Measurements from ENCODE around the gene NT5M.

The NT5M gene

DNA sequence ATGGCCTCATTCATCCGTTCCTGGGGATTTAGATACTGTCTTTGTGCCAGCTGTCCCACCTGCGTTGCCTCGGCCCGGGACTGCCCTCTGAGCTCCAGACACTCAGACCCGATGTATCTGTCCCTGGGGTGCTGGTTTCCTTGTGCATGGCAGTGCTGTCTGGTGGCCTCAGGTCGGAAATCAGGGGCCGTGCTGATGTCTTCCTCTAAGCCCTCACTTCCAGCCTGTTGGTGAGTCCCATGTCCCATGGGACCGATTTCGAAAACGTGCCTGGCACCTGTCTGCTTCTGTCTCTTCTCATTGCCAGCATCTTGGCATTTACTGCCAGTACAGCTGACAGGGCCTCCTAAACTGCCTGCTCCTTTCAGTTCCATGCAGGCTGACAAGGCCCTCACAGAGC lies 22.1 kb downstream of the NT5M start:
- no peak overlapping the region for H2AFZ ChIP-seq (ENCODE audit: low read depth, low read length, severe bottlenecking)
- H4K20me1 ChIP-seq (ENCODE audit: low read depth, low read length) = no peaks in the 10 kb centered on the region
- H3K9me3 ChIP-seq (ENCODE audit: insufficient read depth, low read length) = no peaks in the 10 kb centered on the region
- no peaks in the 10 kb centered on the region for H3K27me3 ChIP-seq (ENCODE audit: low read length)
- H3K9ac ChIP-seq (ENCODE audit: low read length) = no peak overlapping the region
- H3K79me2 ChIP-seq (ENCODE audit: insufficient read depth, low read length) = no peaks in the 10 kb centered on the region
- no peak for TF ChIP-seq EZH2phosphoT487 (conservative IDR thresholded peaks at IDR 0.05; ENCODE audit: low read length)
- TF ChIP-seq, protein P1, sequence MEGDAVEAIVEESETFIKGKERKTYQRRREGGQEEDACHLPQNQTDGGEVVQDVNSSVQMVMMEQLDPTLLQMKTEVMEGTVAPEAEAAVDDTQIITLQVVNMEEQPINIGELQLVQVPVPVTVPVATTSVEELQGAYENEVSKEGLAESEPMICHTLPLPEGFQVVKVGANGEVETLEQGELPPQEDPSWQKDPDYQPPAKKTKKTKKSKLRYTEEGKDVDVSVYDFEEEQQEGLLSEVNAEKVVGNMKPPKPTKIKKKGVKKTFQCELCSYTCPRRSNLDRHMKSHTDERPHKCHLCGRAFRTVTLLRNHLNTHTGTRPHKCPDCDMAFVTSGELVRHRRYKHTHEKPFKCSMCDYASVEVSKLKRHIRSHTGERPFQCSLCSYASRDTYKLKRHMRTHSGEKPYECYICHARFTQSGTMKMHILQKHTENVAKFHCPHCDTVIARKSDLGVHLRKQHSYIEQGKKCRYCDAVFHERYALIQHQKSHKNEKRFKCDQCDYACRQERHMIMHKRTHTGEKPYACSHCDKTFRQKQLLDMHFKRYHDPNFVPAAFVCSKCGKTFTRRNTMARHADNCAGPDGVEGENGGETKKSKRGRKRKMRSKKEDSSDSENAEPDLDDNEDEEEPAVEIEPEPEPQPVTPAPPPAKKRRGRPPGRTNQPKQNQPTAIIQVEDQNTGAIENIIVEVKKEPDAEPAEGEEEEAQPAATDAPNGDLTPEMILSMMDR (IDR thresholded peaks at IDR 0.05; ENCODE audit: insufficient read depth, low read length, poor library complexity, severe bottlenecking) = no peak
- no peak overlapping the region for H3K27ac ChIP-seq (ENCODE audit: low read depth, low read length)
- no peaks in the 10 kb centered on the region for H3F3A ChIP-seq (ENCODE audit: insufficient read depth)
- H3K4me2 ChIP-seq (ENCODE audit: low read depth, low read length, poor library complexity, severe bottlenecking) = no peak overlapping the region
- no peak overlapping the region for H3K4me3 ChIP-seq (ENCODE audit: insufficient read depth, low read length, poor library complexity, severe bottlenecking)
- H3K9me2 ChIP-seq (replicated peaks; ENCODE audit: insufficient read depth, low read length) = no peaks in the 10 kb centered on the region
- no peaks in the 10 kb centered on the region for H3K36me3 ChIP-seq (ENCODE audit: low read length)

DNA sequence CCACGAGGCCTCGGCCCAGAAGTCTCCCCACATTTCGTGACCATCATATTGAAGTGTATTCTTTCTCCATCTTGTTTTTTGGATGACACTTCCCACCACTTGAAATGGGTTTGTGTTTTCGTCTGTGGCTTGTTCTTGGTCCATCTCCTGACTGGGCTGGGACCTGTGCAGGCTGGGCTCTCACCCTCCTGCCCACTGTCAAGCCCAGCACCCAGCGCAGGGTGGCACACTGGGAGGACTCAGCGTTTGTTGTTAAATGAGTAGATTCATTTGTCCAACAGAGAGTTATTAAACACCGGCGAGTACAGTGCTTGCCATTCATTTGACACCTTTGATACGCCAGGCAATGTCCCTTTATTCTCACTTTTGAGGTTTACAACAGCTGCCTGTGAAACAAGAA lies 22.6 kb downstream of the NT5M start:
- no peak overlapping the region for H3K9ac ChIP-seq (ENCODE audit: low read length)
- H2AFZ ChIP-seq (ENCODE audit: low read depth, low read length, severe bottlenecking) = no peak overlapping the region
- H3K27me3 ChIP-seq (ENCODE audit: low read length) = no peaks in the 10 kb centered on the region
- no peak for TF ChIP-seq EZH2phosphoT487 (conservative IDR thresholded peaks at IDR 0.05; ENCODE audit: low read length)
- TF ChIP-seq, protein P1 (IDR thresholded peaks at IDR 0.05; ENCODE audit: insufficient read depth, low read length, poor library complexity, severe bottlenecking) = no peak
- no peaks in the 10 kb centered on the region for H3K36me3 ChIP-seq (ENCODE audit: low read length)
- H3F3A ChIP-seq (ENCODE audit: insufficient read depth) = no peaks in the 10 kb centered on the region
- no peak overlapping the region for H3K27ac ChIP-seq (ENCODE audit: low read depth, low read length)
- no peak overlapping the region for H3K4me2 ChIP-seq (ENCODE audit: low read depth, low read length, poor library complexity, severe bottlenecking)
- no peaks in the 10 kb centered on the region for H3K9me2 ChIP-seq (replicated peaks; ENCODE audit: insufficient read depth, low read length)
- H4K20me1 ChIP-seq (ENCODE audit: low read depth, low read length) = no peaks in the 10 kb centered on the region
- H3K9me3 ChIP-seq (ENCODE audit: insufficient read depth, low read length) = no peaks in the 10 kb centered on the region
- H3K79me2 ChIP-seq (ENCODE audit: insufficient read depth, low read length) = no peaks in the 10 kb centered on the region
- no peak overlapping the region for H3K4me3 ChIP-seq (ENCODE audit: insufficient read depth, low read length, poor library complexity, severe bottlenecking)

DNA sequence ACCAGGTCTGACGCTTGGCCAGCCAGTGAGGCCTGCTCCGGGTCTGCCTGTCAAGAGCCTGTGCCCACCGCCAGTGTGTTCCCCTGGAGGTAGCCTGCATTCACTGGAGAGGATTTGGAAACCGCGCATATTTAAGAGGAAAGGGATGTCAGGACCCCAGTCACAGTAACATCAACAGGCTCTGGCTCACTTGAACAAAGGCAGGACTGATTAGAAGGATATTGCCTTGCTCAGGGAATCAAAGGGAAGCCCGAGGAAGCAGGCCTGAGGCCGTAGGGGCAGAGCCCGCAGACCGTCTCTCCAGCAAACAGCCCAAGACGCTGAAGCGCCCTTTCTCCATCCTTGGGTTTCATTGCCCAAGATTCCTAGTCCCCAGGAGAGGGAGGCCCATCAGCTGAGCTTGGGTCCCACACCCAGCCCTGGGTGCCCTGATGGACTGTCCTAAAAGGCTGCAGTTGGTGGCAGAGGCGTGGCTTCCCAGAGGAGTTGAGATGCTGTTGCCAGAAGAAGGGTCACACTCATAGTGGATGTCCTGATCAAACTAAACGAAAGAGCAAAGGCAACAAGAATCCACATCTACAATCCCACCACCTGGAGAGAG lies 23.2 kb downstream of the NT5M start:
- Histone ChIP-seq H3K27ac (ENCODE audit: low read depth, low read length) (no peak overlapping the region), H3K4me3 (ENCODE audit: insufficient read depth, low read length, poor library complexity, severe bottlenecking) (no peak overlapping the region), H3K36me3 (ENCODE audit: low read length) (no peaks in the 10 kb centered on the region), H3K9ac (ENCODE audit: low read length) (no peak overlapping the region), H3K79me2 (ENCODE audit: insufficient read depth, low read length) (no peaks in the 10 kb centered on the region), H4K20me1 (ENCODE audit: low read depth, low read length) (no peaks in the 10 kb centered on the region), H3K4me2 (ENCODE audit: low read depth, low read length, poor library complexity, severe bottlenecking) (no peak overlapping the region), H3K9me2 (replicated peaks; ENCODE audit: insufficient read depth, low read length) (no peaks in the 10 kb centered on the region), H3K9me3 (ENCODE audit: insufficient read depth, low read length) (no peaks in the 10 kb centered on the region), H2AFZ (ENCODE audit: low read depth, low read length, severe bottlenecking) (no peak overlapping the region), H3F3A (ENCODE audit: insufficient read depth) (no peaks in the 10 kb centered on the region), H3K27me3 (ENCODE audit: low read length) (no peaks in the 10 kb centered on the region)
- TF ChIP-seq, protein P1 (IDR thresholded peaks at IDR 0.05; ENCODE audit: insufficient read depth, low read length, poor library complexity, severe bottlenecking) = no peak
- no peak for TF ChIP-seq EZH2phosphoT487 (conservative IDR thresholded peaks at IDR 0.05; ENCODE audit: low read length)
